Measurements from ENCODE around the gene EFNB3. TPM values are rescaled to one million over a fixed set of nuclear protein-coding genes. Genes with fewer than 3 reads are reported as not detected.

EFNB3 gene
- total RNA-seq, 1 donor from 2014 or later: 1.5 TPM

Other genes starting within 250 kb of the EFNB3 start
- 32.8 and 38.0 TPM in 2 replicates for gene ZBTB4, start 225.6 kb upstream of the EFNB3 start, total RNA-seq
- gene SLC35G6, start 223.8 kb upstream of the EFNB3 start, total RNA-seq: not detected in 2 replicates
- gene POLR2A, start 220.8 kb upstream of the EFNB3 start, total RNA-seq: 41.2 and 47.1 TPM in 2 replicates
- 7.4 and 8.6 TPM in 2 replicates for gene TNFSF12, start 156.1 kb upstream of the EFNB3 start, total RNA-seq
- gene TNFSF13, start 146.5 kb upstream of the EFNB3 start, total RNA-seq: 0.11 TPM in 1 of 2 replicates, not detected in the other
- 93.6 and 114 TPM in 2 replicates for gene SENP3, start 143.3 kb upstream of the EFNB3 start, total RNA-seq
- gene CD68, start 125.6 kb upstream of the EFNB3 start, total RNA-seq: 7.6 and 9.1 TPM in 2 replicates
- gene MPDU1, start 121.3 kb upstream of the EFNB3 start, total RNA-seq: 185 and 199 TPM in 2 replicates
- 4.0 and 10.9 TPM in 2 replicates for gene SOX15, start 115.1 kb upstream of the EFNB3 start, total RNA-seq
- 85.2 and 85.6 TPM in 2 replicates for gene FXR2, start 90.3 kb upstream of the EFNB3 start, total RNA-seq
- gene SAT2, start 77.4 kb upstream of the EFNB3 start, total RNA-seq: 69.2 and 73.1 TPM in 2 replicates
- gene SHBG, start 75.1 kb upstream of the EFNB3 start, total RNA-seq: 0.43 and 1.4 TPM in 2 replicates
- not detected in 2 replicates for gene ATP1B2, start 54.3 kb upstream of the EFNB3 start, total RNA-seq
- 22.0 and 27.6 TPM in 2 replicates for gene TP53, start 17.7 kb upstream of the EFNB3 start, total RNA-seq
- gene WRAP53, start 16.7 kb upstream of the EFNB3 start, total RNA-seq: 4.4 and 4.5 TPM in 2 replicates
- gene DNAH2, start 12.5 kb downstream of the EFNB3 start, total RNA-seq: 0.11 TPM in 1 of 2 replicates, not detected in the other
- gene KDM6B, start 129.0 kb downstream of the EFNB3 start, total RNA-seq: 3.9 and 4.5 TPM in 2 replicates
- gene TMEM88, start 149.9 kb downstream of the EFNB3 start, total RNA-seq: 0.72 and 1.8 TPM in 2 replicates
- gene NAA38, start 152.4 kb downstream of the EFNB3 start, total RNA-seq: 37.7 and 54.8 TPM in 2 replicates
- gene CYB5D1, start 152.8 kb downstream of the EFNB3 start, total RNA-seq: 4.0 and 4.3 TPM in 2 replicates
- gene CHD3, start 183.6 kb downstream of the EFNB3 start, total RNA-seq: 104 and 140 TPM in 2 replicates
- gene RNF227, start 211.1 kb downstream of the EFNB3 start, total RNA-seq: 5.9 and 6.7 TPM in 2 replicates
- gene KCNAB3, start 224.7 kb downstream of the EFNB3 start, total RNA-seq: 0.10 and 0.53 TPM in 2 replicates
- 27.8 and 28.6 TPM in 2 replicates for gene TRAPPC1, start 226.7 kb downstream of the EFNB3 start, total RNA-seq
- gene CNTROB, start 227.0 kb downstream of the EFNB3 start, total RNA-seq: 11.3 and 14.1 TPM in 2 replicates